Measurements from ENCODE around the gene SLC4A3.

- TF ChIP-seq CTCF (IDR thresholded peaks at IDR 0.05) (no peak), POLR2A (IDR thresholded peaks at IDR 0.05) (no peak), POLR2AphosphoS5 (IDR thresholded peaks at IDR 0.05; ENCODE audit: insufficient read depth in 1 of 2, low read depth in 1 of 2) (no peak)
These were observed 13.9 kb upstream of the SLC4A3 start for GRCh38 chr2:219613461-219614070.

Data from vagina (tissue), 2 donors.